Panc1 (cell line): Measurements from ENCODE around the gene RHBDL3. TPM values are rescaled to one million over a fixed set of nuclear protein-coding genes. Genes with fewer than 3 reads are reported as not detected.

Experiments used
- ATAC-seq: fragments of 200-7000 bp; cut with Tn5 transposase; 2 replicates; pipeline ENCODE4 v1.9.1; 2020; ENCODE audit warnings: mild to moderate bottlenecking, moderate library complexity
- BruUV-seq: library from RNA; stranded (reverse); fragments of 400-500 nt; replicated peaks from 2 replicates; lab custom pipeline; 2021; lab: Mats Ljungman, UMichigan
- CTCF ChIA-PET: fragments of 300-600 bp; sonication (Branson Sonifier 250); formaldehyde crosslinking; loops from one replicate; lab custom pipeline; 2022; ENCODE audit warnings: antibody characterized with exemption; lab: Charles Lee
- POLR2A ChIA-PET: fragments of 300-600 bp; sonication (Branson Sonifier 250); formaldehyde crosslinking; loops from one replicate; lab custom pipeline; 2022; ENCODE audit warnings: antibody characterized with exemption; lab: Charles Lee
- DNase-seq: peaks from one replicate; pipeline ENCODE4 v3.0.0-alpha.2; 2010; ENCODE audit warnings: low read depth, low spot score
- H3K27ac ChIP-seq: 2 replicates; pipeline ENCODE4 v1.5.1; 2011; ENCODE audit warnings: mild to moderate bottlenecking, low read length, inconsistent platforms
- H3K27me3 ChIP-seq: fragments of 200-500 bp; sonication (Bioruptor generic); 2 replicates; pipeline ENCODE4 v1.6.0; 2014; ENCODE audit warnings: low read length, inconsistent platforms; ENCODE audit not compliant: control insufficient read depth, insufficient read depth
- H3K36me3 ChIP-seq: fragments of 200-500 bp; sonication (Bioruptor generic); 2 replicates; pipeline ENCODE4 v1.5.1; 2014; ENCODE audit warnings: inconsistent platforms, mild to moderate bottlenecking, low read length, moderate library complexity; ENCODE audit not compliant: control insufficient read depth, insufficient read depth
- H3K4me1 ChIP-seq: 2 replicates; pipeline ENCODE4 v1.5.1; 2011; ENCODE audit warnings: inconsistent platforms, mild to moderate bottlenecking, low read length, moderate library complexity; ENCODE audit not compliant: control insufficient read depth, insufficient read depth
- H3K4me3 ChIP-seq, 2 experiments: 2 replicates each; pipeline ENCODE4 v1.5.1; 2011 to 2012; ENCODE audit warnings: low read depth in 2 of 2, low read length in 2 of 2, mild to moderate bottlenecking in 2 of 2, inconsistent platforms in 1 of 2, moderate library complexity in 1 of 2
- H3K9me3 ChIP-seq: fragments of 200-500 bp; sonication (Bioruptor generic); 2 replicates; pipeline ENCODE4 v1.5.1; 2014; ENCODE audit warnings: low read depth, mild to moderate bottlenecking, inconsistent platforms, low read length, moderate library complexity; ENCODE audit not compliant: control insufficient read depth, insufficient read depth
- CTCF ChIP-seq: fragments of 450-650 bp; IDR thresholded peaks from 2 replicates; pipeline ENCODE4 v1.5.1; 2017; ENCODE audit warnings: mild to moderate bottlenecking
- POLR2AphosphoS5 ChIP-seq: IDR thresholded peaks from 2 replicates; pipeline ENCODE4 v1.6.1; 2012; ENCODE audit warnings: mild to moderate bottlenecking, low read depth, low read length, moderate library complexity
- REST ChIP-seq, 2 experiments: IDR thresholded peaks; 2 replicates each; pipeline ENCODE4 v1.6.1; 2011 to 2012; ENCODE audit warnings: low read depth in 2 of 2, control low read depth in 1 of 2, low read length in 1 of 2, mild to moderate bottlenecking in 1 of 2, moderate library complexity in 1 of 2; ENCODE audit not compliant: insufficient read depth in 1 of 2
- SIN3A ChIP-seq: IDR thresholded peaks from 2 replicates; pipeline ENCODE4 v1.6.1; 2012; ENCODE audit warnings: low read depth, mild to moderate bottlenecking, low read length, moderate library complexity, borderline replicate concordance; ENCODE audit not compliant: insufficient read depth
- TCF7L2 ChIP-seq: IDR thresholded peaks from 2 replicates; pipeline ENCODE4 v1.6.1; 2011; ENCODE audit warnings: mild to moderate bottlenecking, low read depth, low read length, inconsistent platforms
- in situ Hi-C: cut with HindIII; loops from 2 replicates; pipeline ENCODE4 v1.10.0; 2016; ENCODE audit warnings: low sequenced_read_pairs, low pct_unique_long_range_greater_than_20kb
- intact Hi-C: fragments of 100-400 bp; cut with micrococcal nuclease; formaldehyde crosslinking; loops from one replicate; pipeline ENCODE4 v1.10.0; 2022; ENCODE audit not compliant: unreplicated experiment
- total RNA-seq: library from RNA; stranded (reverse); gene quantifications from one replicate; pipeline ENCODE4 v1.2.1, GENCODE V29; 2021; ENCODE audit not compliant: unreplicated experiment

Gene RHBDL3
- total RNA-seq, 1 experiment from 2014 or later = 3.2 TPM

GRCh38 chr17:32331243-32332040, 65.8 kb downstream of the RHBDL3 start:
- Histone ChIP-seq H3K27me3 (no peaks in the 10 kb centered on the region), H3K9me3 (no peaks in the 10 kb centered on the region), H3K36me3 (peaks cover 5% of the 10 kb centered on the region; the same call in 1 of the 2 replicates), H3K4me1 (no peaks in the 10 kb centered on the region), H3K4me3 (no peak overlapping the region), H3K27ac (no peak overlapping the region)
- intact Hi-C loops = no loop called here
- CTCF ChIA-PET = no interaction called here
- POLR2A ChIA-PET = interaction anchor here (0.6 kb wide), 2 partner anchors 17 to 550 kb away, joined by 3 read pairs; no protein-coding TSS in a partner anchor
- no TSS peak for BruUV-seq
- no peak for TF ChIP-seq CTCF
- TF ChIP-seq TCF7L2 = no peak
- no peak for TF ChIP-seq POLR2AphosphoS5
- no peak for TF ChIP-seq SIN3A
- no peak for TF ChIP-seq REST (IDR thresholded peaks at IDR 0.05; ENCODE audit: insufficient read depth in 1 of 2, low read depth in 2 of 2, low read length in 1 of 2)
- in situ Hi-C loops = no loop called here
- DNase-seq (no peak), ATAC-seq (no peak)

GRCh38 chr17:32333187-32333586, 67.6 kb downstream of the RHBDL3 start:
- ChIA-PET CTCF (no interaction called here), POLR2A (interaction anchor here (0.6 kb wide), 1 partner anchor 57 kb away, joined by 4 read pairs; no protein-coding TSS in a partner anchor)
- no peaks in the 10 kb centered on the region for H3K9me3 ChIP-seq
- in situ Hi-C loops = no loop called here
- H3K4me3 ChIP-seq = no peak overlapping the region
- H3K4me1 ChIP-seq = no peaks in the 10 kb centered on the region
- H3K27ac ChIP-seq = no peak overlapping the region
- peaks cover 5% of the 10 kb centered on the region for H3K36me3 ChIP-seq
- H3K27me3 ChIP-seq = no peaks in the 10 kb centered on the region
- ATAC-seq = no peak
- no peak for TF ChIP-seq CTCF
- no peak for TF ChIP-seq SIN3A
- TF ChIP-seq REST (IDR thresholded peaks at IDR 0.05; ENCODE audit: insufficient read depth in 1 of 2, low read depth in 2 of 2, low read length in 1 of 2) = no peak
- TF ChIP-seq TCF7L2 = no peak
- no peak for TF ChIP-seq POLR2AphosphoS5
- DNase-seq = no peak
- intact Hi-C loops = no loop called here
- no TSS peak for BruUV-seq
